Measurements from ENCODE around the gene CRY1. TPM values are rescaled to one million over a fixed set of nuclear protein-coding genes. Genes with fewer than 3 reads are reported as not detected.

CRY1 gene
- polyA plus RNA-seq, 1 donor (not counting 4 experiments of a cell fraction or from before 2014, with no cell fraction given) = 10.0 TPM

DNA sequence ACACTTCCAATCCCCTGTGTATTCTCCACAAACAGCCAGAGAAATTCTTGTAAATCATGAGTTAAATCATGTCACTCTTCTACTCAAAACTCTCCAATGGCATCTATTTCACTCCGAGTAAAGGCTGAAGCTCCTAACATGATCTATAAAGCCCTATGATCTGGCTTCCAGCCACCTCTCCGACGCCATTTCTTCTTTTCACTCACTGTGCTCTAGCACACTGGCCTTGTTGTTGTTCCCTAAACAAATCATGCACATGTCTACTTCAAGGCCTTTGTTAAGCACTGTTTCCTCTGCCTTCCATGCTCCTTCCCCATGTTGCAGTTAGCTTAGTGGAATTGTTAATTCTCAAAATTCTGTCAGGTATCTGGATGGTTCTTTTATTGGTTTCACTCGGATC lies 76.3 kb downstream of the CRY1 start:
- Histone ChIP-seq H3K4me1 (ENCODE audit: control insufficient read depth, extremely low read depth, insufficient read depth, low read length) (peaks cover 7% of the 10 kb centered on the region), H3K36me3 (ENCODE audit: control insufficient read depth in 2 of 2, extremely low read depth in 1 of 2, insufficient read depth in 2 of 2, low read length in 2 of 2) (no peaks in the 10 kb centered on the region), H3K27ac (ENCODE audit: control insufficient read depth, insufficient read depth, low read length) (no peak overlapping the region), H3K27me3 (ENCODE audit: control insufficient read depth, extremely low read depth, insufficient read depth, low read length) (no peaks in the 10 kb centered on the region), H3K79me2 (ENCODE audit: control insufficient read depth, insufficient read depth, low read length) (no peaks in the 10 kb centered on the region), H3K9ac (ENCODE audit: control insufficient read depth, extremely low read depth, insufficient read depth, low read length) (no peak overlapping the region), H3K4me3 (ENCODE audit: control insufficient read depth in 2 of 3, extremely low read depth in 1 of 3, insufficient read depth in 2 of 3, low read depth in 1 of 3, low read length in 3 of 3) (no peak overlapping the region), H4K20me1 (ENCODE audit: control insufficient read depth, extremely low read depth, insufficient read depth, low read length) (no peaks in the 10 kb centered on the region), H3K9me3 (ENCODE audit: control insufficient read depth, low read depth, low read length) (no peaks in the 10 kb centered on the region), H2AFZ (ENCODE audit: control insufficient read depth, low read length) (no peak overlapping the region), H3K4me2 (ENCODE audit: control insufficient read depth, extremely low read depth, insufficient read depth, low read depth, low read length) (no peak overlapping the region), H3K9me1 (ENCODE audit: control insufficient read depth, extremely low read depth, insufficient read depth, low read length) (no peaks in the 10 kb centered on the region)
- dilution Hi-C loops (cut with MboI; ENCODE audit: extremely low pct_ligation_motif_present, low sequenced_read_pairs) = no loop called here
- no peak for TF ChIP-seq EZH2 (IDR thresholded peaks at IDR 0.05; ENCODE audit: low read length)
- TF ChIP-seq, protein P1, sequence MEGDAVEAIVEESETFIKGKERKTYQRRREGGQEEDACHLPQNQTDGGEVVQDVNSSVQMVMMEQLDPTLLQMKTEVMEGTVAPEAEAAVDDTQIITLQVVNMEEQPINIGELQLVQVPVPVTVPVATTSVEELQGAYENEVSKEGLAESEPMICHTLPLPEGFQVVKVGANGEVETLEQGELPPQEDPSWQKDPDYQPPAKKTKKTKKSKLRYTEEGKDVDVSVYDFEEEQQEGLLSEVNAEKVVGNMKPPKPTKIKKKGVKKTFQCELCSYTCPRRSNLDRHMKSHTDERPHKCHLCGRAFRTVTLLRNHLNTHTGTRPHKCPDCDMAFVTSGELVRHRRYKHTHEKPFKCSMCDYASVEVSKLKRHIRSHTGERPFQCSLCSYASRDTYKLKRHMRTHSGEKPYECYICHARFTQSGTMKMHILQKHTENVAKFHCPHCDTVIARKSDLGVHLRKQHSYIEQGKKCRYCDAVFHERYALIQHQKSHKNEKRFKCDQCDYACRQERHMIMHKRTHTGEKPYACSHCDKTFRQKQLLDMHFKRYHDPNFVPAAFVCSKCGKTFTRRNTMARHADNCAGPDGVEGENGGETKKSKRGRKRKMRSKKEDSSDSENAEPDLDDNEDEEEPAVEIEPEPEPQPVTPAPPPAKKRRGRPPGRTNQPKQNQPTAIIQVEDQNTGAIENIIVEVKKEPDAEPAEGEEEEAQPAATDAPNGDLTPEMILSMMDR (optimal IDR thresholded peaks at IDR 0.05 in 1 of 3, IDR thresholded peaks at IDR 0.05 in 1 of 3, conservative IDR thresholded peaks at IDR 0.05 in 1 of 3; ENCODE audit: extremely low read depth in 1 of 3, insufficient read depth in 2 of 3, low read length in 3 of 3) = no peak
- FAIRE-seq (peak; percentile 32), DNase-seq (ENCODE audit: low read depth, low spot score) (no peak)

DNA sequence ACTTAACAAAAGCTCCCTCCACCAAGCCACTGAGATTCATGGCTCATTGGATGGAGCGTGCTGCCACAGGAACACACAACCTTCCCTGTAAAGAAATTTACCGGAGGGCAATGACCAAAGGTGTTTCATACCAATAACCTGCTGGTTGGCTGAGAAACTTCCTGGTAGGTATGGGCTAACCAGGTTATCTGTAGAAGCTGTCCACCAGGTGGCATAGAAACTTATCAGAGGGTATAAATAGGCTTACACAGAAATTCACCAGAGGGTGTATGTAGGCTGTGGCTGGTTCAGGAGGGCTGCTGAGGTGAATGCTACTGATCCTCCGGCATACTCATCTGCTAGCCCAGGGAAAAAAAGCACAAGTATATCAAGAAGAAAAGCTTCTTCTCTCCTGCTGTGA lies 79.3 kb downstream of the CRY1 start:
- FAIRE-seq (peak; percentile 94), DNase-seq (ENCODE audit: low read depth, low spot score) (peak; percentile 72)
- H3K27ac ChIP-seq (ENCODE audit: control insufficient read depth, insufficient read depth, low read length) = peak overlapping the region; percentile 8
- H2AFZ ChIP-seq (ENCODE audit: control insufficient read depth, low read length) = peak overlapping the region; percentile 56
- no peaks in the 10 kb centered on the region for H3K27me3 ChIP-seq (ENCODE audit: control insufficient read depth, extremely low read depth, insufficient read depth, low read length)
- no peaks in the 10 kb centered on the region for H3K9me1 ChIP-seq (ENCODE audit: control insufficient read depth, extremely low read depth, insufficient read depth, low read length)
- H3K4me1 ChIP-seq (ENCODE audit: control insufficient read depth, extremely low read depth, insufficient read depth, low read length) = peaks cover 7% of the 10 kb centered on the region
- no peaks in the 10 kb centered on the region for H3K79me2 ChIP-seq (ENCODE audit: control insufficient read depth, insufficient read depth, low read length)
- no peak for TF ChIP-seq EZH2 (IDR thresholded peaks at IDR 0.05; ENCODE audit: low read length)
- TF ChIP-seq, protein P1 (optimal IDR thresholded peaks at IDR 0.05 in 1 of 3, IDR thresholded peaks at IDR 0.05 in 1 of 3, conservative IDR thresholded peaks at IDR 0.05 in 1 of 3; ENCODE audit: extremely low read depth in 1 of 3, insufficient read depth in 2 of 3, low read length in 3 of 3) = peak; percentile 51 to 71 (median 64)
- no peak overlapping the region for H3K9ac ChIP-seq (ENCODE audit: control insufficient read depth, extremely low read depth, insufficient read depth, low read length)
- H3K9me3 ChIP-seq (ENCODE audit: control insufficient read depth, low read depth, low read length) = no peaks in the 10 kb centered on the region
- no peaks in the 10 kb centered on the region for H4K20me1 ChIP-seq (ENCODE audit: control insufficient read depth, extremely low read depth, insufficient read depth, low read length)
- H3K4me3 ChIP-seq (ENCODE audit: control insufficient read depth in 2 of 3, extremely low read depth in 1 of 3, insufficient read depth in 2 of 3, low read depth in 1 of 3, low read length in 3 of 3) = no peak overlapping the region
- dilution Hi-C loops (cut with MboI; ENCODE audit: extremely low pct_ligation_motif_present, low sequenced_read_pairs) = no loop called here
- H3K36me3 ChIP-seq (ENCODE audit: control insufficient read depth in 2 of 2, extremely low read depth in 1 of 2, insufficient read depth in 2 of 2, low read length in 2 of 2) = no peaks in the 10 kb centered on the region
- peak overlapping the region; percentile 39 for H3K4me2 ChIP-seq (ENCODE audit: control insufficient read depth, extremely low read depth, insufficient read depth, low read depth, low read length)
